Endometrial microvascular endothelial cells (primary cell): ENCODE results near the gene XNDC1N. TPM values are rescaled to one million over a fixed set of nuclear protein-coding genes. Genes with fewer than 3 reads are reported as not detected.
"Not testable (repeated sequence)": the region's sequence is repeated elsewhere in the genome, so short reads cannot be mapped to it uniquely, and the experiment has no call there.

Source experiments
- in situ Hi-C: cut with HindIII; loops from 2 replicates; pipeline ENCODE4 v1.10.0; 2017; ENCODE audit warnings: low sequenced_read_pairs, low pct_unique_long_range_greater_than_20kb; ENCODE audit errors: inconsistent ontology term
- total RNA-seq: library from RNA; depleted of rRNA; stranded (reverse); fragments of >200 nt; gene quantifications from one replicate; pipeline ENCODE4 v1.2.3, GENCODE V29; 2015; ENCODE audit errors: inconsistent ontology term

XNDC1N gene
- total RNA-seq, 1 donor from 2014 or later, result 5.7 TPM

DNA sequence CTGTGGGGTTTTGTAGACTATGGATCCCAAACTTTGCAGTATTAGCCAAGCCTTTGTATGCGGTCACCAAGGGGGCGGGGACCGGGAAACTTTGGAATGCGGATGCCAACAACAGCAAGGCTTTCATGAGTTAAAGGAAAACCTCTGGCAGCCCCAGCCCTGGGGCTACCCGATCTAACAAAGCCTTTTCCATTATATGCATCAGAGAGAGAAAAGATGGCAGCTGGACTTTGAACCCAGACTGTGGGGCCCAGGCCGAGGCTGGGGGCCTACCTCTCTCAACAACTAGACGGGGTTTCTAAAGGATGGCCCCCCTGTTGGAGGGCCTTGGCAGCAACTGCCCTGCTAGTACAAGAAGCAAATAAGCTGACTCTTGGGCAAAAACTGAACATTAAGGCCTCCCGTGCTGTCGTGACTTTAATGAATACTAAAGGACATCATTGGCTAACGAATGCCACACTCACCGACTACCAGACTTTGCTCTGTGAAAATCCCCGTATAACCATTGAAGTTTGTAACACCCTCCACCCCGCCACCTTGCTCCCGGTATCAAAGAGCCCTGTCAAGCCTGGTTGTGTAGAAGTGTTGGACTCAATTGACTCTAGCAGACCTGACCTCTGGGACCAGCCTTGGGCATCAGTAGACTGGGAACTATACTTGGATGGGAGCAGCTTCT, 39.9 kb downstream of the XNDC1N start:
- in situ Hi-C loops, result not testable (repeated sequence)

- in situ Hi-C loops, result not testable (repeated sequence)
Observed at GRCh38 chr11:71885806-71886205, 42.6 kb downstream of the XNDC1N start.

Other genes starting within 250 kb of the XNDC1N start
- gene DEFB108B, start 95.4 kb downstream of the XNDC1N start, total RNA-seq, result not detected
- gene DEFB131B, start 50.1 kb downstream of the XNDC1N start, total RNA-seq, result not detected
- 43.1 TPM for gene RNF121, start 452 bp upstream of the XNDC1N start, total RNA-seq
- 8.8 TPM for gene IL18BP, start 70.3 kb upstream of the XNDC1N start, total RNA-seq
- gene NUMA1, start 151.9 kb upstream of the XNDC1N start, total RNA-seq, result 112 TPM
- gene LRRC51, start 152.3 kb upstream of the XNDC1N start, total RNA-seq, result 1.1 TPM
- 138 TPM for gene LAMTOR1, start 174.7 kb upstream of the XNDC1N start, total RNA-seq
- gene TOMT, start 177.3 kb upstream of the XNDC1N start, total RNA-seq, result not detected
- gene ANAPC15, start 184.1 kb upstream of the XNDC1N start, total RNA-seq, result 48.1 TPM
- gene FOLR3, start 207.1 kb upstream of the XNDC1N start, total RNA-seq, result not detected